Bronchial epithelial cell (primary cell): ENCODE data around the gene GRM1. TPM values are rescaled to one million over a fixed set of nuclear protein-coding genes. Genes with fewer than 3 reads are reported as not detected.

Experiments used
- DNase-seq: peaks from one replicate; pipeline ENCODE4 v3.0.0-alpha.2; 2010; ENCODE audit warnings: low read depth
- FAIRE-seq: peaks from 2 replicates; lab custom pipeline; 2011; peaks lifted over from hg19 to GRCh38; lab: Jason Lieb, UNC
- H3K27me3 ChIP-seq: 2 replicates; pipeline ENCODE4 v1.5.1; 2011; ENCODE audit warnings: low read length; ENCODE audit not compliant: control insufficient read depth, insufficient read depth
- H3K36me3 ChIP-seq: 2 replicates; pipeline ENCODE4 v1.5.1; 2011; ENCODE audit warnings: low read length; ENCODE audit not compliant: control insufficient read depth, insufficient read depth
- H3K4me3 ChIP-seq: 2 replicates; pipeline ENCODE4 v1.5.1; 2011; ENCODE audit warnings: mild to moderate bottlenecking, low read depth, low read length, control low read depth
- CTCF ChIP-seq: IDR thresholded peaks from 2 replicates; pipeline ENCODE4 v1.5.1; 2011; ENCODE audit warnings: mild to moderate bottlenecking, moderate library complexity, low read length, control low read depth, inconsistent platforms; ENCODE audit not compliant: insufficient read depth, severe bottlenecking
- total RNA-seq: library from RNA; depleted of rRNA; stranded (reverse); fragments of >200 nt; gene quantifications from 2 replicates; pipeline ENCODE4 v1.2.1, GENCODE V29; 2014

GRM1 gene
- total RNA-seq, 1 donor from 2014 or later: not detected

GRCh38 chr6:146422789-146423375 lies 394.0 kb downstream of the GRM1 start:
- H3K4me3 ChIP-seq: no peak overlapping the region
- no peak for TF ChIP-seq CTCF
- H3K27me3 ChIP-seq: peaks cover 2% of the 10 kb centered on the region
- no peak for DNase-seq
- no peaks in the 10 kb centered on the region for H3K36me3 ChIP-seq
- no peak for FAIRE-seq

GRCh38 chr6:146423452-146423851 lies 394.6 kb downstream of the GRM1 start:
- Histone ChIP-seq H3K36me3 (no peaks in the 10 kb centered on the region), H3K4me3 (no peak overlapping the region), H3K27me3 (peaks cover 2% of the 10 kb centered on the region)
- FAIRE-seq (no peak), DNase-seq (no peak)
- TF ChIP-seq CTCF: no peak

GRCh38 chr6:146426516-146426915 lies 397.7 kb downstream of the GRM1 start:
- no peaks in the 10 kb centered on the region for H3K36me3 ChIP-seq
- no peak for TF ChIP-seq CTCF
- DNase-seq (no peak), FAIRE-seq (no peak)
- peaks cover 2% of the 10 kb centered on the region for H3K27me3 ChIP-seq
- H3K4me3 ChIP-seq: no peak overlapping the region

- no peaks in the 10 kb centered on the region for H3K36me3 ChIP-seq
- H3K4me3 ChIP-seq: no peak overlapping the region
- FAIRE-seq: no peak
- peaks cover 2% of the 10 kb centered on the region for H3K27me3 ChIP-seq
- TF ChIP-seq CTCF: no peak
- DNase-seq: no peak
These were observed 401.0 kb downstream of the GRM1 start for GRCh38 chr6:146429831-146430230.

GRCh38 chr6:146433881-146434731 lies 405.2 kb downstream of the GRM1 start:
- peak overlapping the region; percentile 11 for H3K4me3 ChIP-seq
- FAIRE-seq: no peak
- DNase-seq: peak; percentile 12
- no peaks in the 10 kb centered on the region for H3K27me3 ChIP-seq
- no peaks in the 10 kb centered on the region for H3K36me3 ChIP-seq
- TF ChIP-seq CTCF: no peak
